Kidney tubule cell (primary cell): Measurements from ENCODE around the gene FIP1L1.
"Not testable (repeated sequence)": the region's sequence is repeated elsewhere in the genome, so short reads cannot be mapped to it uniquely, and the experiment has no call there.

Experiments used
- DNase-seq: peaks from one replicate; pipeline ENCODE4 v3.0.0-alpha.2; 2018; ENCODE audit warnings: low spot score

The FIP1L1 gene, protein sequence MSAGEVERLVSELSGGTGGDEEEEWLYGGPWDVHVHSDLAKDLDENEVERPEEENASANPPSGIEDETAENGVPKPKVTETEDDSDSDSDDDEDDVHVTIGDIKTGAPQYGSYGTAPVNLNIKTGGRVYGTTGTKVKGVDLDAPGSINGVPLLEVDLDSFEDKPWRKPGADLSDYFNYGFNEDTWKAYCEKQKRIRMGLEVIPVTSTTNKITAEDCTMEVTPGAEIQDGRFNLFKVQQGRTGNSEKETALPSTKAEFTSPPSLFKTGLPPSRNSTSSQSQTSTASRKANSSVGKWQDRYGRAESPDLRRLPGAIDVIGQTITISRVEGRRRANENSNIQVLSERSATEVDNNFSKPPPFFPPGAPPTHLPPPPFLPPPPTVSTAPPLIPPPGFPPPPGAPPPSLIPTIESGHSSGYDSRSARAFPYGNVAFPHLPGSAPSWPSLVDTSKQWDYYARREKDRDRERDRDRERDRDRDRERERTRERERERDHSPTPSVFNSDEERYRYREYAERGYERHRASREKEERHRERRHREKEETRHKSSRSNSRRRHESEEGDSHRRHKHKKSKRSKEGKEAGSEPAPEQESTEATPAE

DNA sequence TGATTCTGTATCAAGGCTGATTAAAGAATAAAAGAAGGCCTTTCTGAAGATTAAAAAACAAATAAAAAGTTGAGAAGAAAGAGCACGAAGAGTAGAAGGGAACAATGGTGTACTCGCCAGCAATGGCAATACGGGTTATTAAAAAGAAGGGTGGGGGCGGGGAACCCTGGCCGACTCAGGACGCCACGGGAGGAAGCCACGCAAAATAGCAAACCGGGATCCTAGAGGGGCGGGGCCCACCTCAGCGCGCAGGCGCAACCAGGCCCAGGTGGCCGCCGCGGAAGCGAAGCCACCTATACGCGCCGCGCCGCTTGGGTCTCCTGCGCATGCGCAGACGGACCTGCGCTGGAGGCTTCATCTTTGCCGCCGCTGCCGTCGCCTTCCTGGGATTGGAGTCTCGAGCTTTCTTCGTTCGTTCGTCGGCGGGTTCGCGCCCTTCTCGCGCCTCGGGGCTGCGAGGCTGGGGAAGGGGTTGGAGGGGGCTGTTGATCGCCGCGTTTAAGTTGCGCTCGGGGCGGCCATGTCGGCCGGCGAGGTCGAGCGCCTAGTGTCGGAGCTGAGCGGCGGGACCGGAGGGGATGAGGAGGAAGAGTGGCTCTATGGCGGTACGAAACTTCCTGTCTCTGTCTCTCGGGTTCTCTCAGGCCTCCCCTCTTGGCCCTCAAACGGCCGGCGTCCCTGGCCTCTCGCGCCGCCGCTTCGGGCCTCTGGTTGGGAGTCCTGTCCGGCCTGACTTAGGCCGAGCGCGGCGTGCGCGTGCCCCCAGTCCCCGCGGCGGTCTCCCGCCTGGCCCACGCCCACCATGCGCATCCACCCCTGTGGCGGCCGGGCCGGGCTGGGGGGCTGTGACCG, at the start of gene FIP1L1:
Gene FIP1L1, plus strand, starts transcription at position 323 of the 852 bp plus-strand sequence. Its CDS starts 198 bp downstream, at position 521.
- DNase-seq: peak; percentile 95

DNA sequence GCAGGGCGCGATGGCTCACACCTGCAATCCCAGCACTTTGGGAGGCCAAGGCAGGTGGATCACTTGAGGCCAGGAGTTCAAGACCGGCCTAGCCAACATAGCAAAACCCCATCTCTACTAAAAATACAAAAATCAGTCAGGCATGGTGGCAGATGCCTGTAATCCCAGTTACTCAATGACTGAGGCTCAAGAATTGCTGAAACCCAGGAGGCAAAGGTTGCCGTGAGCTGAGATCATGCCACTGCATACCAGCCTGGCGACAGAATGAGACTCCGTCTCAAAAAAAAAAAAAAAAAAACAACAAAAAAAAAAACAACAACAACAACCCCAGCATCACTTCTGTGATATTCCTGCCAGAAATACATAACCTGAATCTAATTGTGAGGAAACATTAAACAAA, 42.5 kb upstream of the FIP1L1 start:
- peak; percentile 60 for DNase-seq

DNA sequence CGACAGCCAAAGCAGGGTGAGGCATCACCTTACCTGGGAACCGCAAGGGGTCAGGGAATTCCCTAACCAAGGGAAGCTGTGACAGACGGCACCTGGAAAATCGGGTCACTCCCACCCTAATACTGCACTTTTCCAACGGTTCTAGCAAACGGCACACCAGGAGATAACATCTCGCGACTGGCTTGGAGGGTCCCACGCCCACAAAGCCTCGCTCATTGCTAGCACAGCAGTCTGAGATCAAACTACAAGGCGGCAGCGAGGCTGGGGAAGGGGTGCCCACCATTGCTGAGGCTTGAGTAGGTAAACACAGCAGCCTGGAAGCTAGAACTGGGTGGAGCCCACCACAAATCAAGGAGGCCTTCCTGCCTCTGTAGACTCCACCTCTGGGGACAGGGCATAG, 37.3 kb upstream of the FIP1L1 start:
- not testable (repeated sequence) for DNase-seq

DNA sequence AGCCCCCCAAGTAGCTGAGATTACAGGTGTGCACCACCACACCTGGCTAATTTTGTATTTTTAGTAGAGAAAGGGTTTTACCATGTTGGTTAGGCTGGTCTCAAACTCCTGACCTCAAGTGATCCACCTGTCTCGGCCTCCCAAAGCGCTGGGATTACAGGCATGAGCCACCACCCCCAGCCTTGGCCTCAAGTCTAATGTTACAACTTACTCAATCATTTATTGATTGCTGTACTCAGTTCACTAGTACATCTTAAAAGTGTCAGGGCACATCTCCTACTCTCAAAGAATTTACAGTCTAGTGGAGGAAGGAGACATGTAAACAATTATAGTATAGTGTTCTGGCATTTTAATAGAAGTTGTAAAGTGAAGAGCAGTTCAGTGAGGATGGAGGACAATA, 31.0 kb upstream of the FIP1L1 start:
- DNase-seq: not testable (repeated sequence)

DNA sequence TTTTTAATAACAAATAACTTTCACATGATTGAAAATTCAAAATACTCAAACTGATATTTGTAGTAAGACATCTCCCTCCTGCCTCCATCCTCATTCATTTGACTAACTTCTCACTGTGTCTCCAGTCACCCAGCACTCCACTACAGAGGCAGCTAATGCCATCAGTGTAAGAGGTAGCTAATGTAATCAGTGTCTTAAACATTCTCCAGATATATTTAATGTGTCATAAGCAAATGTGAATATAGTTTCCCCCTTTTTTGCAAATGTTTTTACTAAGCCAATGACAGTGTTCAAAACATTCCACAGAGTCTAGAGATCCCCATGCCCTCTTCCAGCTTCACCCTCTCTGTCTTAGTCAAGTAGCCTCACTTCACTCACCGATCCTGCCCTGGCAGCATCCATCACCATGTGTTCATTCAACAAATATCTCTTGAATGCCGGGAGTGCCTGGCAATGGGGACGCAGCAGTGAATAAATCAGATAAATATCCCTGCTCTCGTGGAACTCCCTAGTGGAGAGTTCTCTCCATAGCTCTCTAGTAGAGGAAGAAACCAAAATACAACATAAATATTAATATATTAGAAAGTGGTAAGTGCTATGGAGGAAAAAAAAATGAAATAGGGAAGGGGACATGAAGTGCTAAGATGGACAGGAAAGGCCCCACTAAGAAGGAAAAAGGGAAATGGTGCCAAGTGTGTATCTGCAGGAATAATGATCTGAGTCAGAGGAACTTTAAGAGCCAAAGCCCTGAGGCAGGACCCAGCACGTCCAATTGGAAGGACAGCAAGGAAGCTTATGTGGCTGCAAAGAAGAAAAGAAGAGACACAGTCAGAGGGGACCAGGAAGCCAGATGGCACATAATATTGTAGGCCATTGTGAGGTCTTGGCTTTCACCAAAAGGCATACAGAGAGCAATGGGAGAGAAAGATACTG, 30.3 kb upstream of the FIP1L1 start:
- DNase-seq: peak; percentile 17

DNA sequence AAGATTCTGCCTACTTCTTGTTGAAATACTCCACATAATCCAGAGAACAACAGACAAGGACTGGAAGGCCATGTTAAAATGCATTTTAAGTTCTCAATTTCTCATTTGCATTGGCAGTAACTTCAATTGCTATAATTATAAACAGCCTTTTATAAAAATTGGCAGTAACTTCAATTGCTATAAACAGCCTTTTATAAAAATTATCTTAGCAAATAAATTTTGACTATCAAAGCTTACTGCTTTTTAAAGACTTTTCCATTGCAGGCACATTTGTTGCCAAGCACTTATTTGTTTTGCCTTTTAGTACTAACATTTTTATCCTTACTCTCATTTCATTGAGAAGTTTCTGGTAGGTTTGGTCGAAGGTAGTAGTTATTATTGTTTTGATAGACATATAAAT, 29.4 kb upstream of the FIP1L1 start:
- no peak for DNase-seq

DNA sequence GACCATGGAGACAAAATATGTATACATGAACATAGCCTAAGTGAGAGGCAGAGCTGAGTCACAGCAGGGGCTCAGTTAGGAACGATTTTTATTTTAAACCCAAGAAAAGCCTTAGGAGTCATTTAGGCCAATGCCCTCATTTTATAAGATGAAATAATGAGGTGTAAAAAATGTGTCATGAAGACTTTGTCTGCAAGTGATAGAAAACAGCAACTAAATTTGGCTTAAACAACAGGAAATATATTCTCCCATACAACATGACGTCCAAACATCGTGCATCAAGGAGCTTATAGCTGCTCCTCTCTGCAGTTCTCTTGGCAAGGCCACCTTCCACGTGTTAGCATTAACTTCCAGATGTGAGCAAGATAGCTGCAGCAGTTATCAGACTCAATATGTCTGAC, 28.4 kb upstream of the FIP1L1 start:
- DNase-seq: no peak

DNA sequence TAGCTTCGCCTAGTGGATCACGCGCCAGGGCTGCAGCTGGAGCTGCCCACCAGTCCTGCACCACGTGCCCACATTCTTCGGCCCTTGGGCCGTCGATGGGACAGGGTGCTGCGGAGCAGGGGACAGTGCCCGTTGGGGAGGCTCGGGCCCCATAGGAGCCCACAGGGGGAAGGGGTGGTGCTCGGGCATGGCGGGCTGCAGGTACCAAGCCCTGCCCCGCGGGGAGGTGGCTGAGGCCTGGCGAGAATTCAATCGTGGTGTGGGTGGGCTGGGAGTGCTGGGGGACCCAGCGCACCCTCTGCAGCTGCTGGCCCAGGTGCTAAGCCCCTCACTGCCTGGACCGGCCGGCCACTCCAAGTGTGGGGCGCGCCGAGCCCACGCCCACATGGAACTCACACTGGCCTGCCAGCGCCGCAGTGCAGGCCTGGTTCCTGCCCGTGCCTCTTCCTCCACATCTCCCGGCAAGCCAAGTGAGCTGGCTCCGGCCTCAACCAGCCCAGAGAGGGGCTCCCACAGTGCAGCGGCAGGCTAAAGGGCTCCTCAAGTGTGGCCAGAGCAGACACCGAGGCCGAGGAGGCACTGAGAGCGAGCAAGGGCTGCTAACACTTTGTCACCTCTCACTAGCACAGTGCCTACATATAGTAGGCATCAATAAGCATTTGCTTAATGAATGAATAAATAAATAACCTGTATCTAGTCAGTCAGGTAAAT, 23.3 kb upstream of the FIP1L1 start:
- no peak for DNase-seq

DNA sequence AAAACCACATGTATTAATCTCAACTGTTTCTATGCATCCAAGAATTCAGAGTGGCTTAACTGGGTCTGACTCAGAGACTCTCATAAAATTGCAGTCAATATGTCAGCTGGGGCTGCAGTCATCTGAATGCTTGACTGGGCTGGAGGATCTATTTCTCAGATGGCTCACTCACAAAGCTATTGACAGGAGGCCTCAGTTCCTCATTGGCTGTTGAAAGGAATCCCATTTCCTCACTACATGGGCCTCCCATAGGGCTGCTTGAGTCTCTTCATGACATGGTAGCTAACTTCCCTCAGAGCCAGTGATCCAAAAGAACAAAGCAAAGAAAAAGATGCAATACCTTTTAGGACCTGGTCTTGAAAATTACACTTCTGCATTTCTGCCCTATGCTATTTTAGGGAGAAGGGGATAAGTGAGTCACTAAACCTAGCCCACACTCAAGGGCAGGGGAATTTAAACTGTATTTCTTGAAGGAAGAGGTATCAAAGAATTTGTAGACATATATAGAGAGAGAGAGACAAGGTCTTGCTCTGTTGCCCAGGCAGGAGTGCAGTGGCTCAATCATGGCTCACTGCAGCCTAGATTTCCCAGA, 21.4 kb upstream of the FIP1L1 start:
- DNase-seq: peak; percentile 57

DNA sequence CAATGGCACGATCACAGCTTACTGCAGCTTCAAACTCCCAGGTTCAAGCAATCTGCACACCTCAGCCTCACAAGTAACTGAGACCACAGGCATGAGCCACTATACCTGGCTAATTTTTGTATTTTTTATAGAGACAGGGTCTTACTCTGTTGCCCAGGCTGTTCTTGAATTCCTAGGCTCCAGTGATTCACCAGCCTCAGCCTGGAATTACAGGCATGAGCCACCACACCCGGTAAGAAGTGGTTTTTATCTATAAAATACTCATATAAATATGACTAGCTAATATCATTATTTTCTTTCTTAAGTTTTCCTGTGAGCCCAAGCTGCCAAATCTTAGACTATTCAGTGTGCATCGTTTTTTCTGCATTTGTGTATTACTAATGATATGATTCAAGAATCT, 16.0 kb upstream of the FIP1L1 start:
- no peak for DNase-seq

DNA sequence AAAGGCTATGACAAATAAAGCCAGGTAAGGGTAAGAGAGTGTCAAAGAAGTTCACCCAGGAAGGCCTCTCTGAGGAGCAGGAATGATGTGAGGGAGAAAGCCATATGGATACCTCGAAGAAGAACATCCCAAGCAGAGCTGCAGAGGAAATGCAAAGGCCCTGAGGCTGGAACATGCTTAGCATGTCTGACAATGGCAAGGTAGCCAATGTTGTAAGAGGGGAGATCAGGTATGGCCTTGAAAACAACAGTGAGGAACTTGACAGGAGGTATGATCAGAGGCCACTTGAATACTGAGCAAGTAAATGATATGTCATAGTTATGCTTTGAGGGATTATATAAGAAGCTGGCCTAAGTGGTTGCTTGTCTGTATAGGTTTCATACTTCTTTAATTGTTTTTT, 15.3 kb upstream of the FIP1L1 start:
- DNase-seq: no peak

DNA sequence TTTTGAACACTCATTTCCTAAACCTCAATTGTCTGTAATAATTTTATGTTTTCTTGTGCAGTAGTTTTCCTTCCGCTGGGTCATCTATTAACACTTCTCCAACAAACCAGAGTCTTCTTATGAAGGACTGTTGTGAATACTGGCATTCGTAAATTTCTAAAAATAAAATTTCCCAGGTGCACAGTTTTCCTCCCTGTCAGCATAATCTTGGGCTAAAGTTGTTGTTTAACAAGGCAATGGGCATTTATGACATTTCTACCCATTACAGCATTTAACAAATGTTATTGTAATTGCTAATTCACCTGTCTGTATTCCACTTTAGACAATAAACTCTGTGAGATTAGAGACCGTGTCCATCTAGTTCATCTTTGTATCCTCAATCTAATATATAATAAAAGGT, 12.8 kb upstream of the FIP1L1 start:
- DNase-seq: no peak

DNA sequence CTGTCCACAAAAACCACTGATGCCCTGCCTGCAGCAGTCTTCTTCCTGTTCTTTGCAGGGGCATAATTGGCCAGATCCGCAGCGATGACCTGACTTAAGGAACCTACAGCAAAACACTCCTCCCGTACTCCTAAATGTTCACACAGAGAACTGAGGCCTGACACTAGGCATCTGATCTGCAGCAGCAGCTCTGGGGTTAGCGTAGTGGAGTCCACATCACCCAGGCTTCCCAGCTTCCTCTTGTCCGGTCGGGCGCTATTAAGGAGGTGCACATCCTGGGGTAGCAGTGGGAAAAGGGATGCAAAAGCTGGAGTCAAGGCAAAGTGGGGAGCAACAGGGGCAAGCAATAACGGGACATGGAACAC, 12.3 kb upstream of the FIP1L1 start:
- DNase-seq: peak; percentile 30

DNA sequence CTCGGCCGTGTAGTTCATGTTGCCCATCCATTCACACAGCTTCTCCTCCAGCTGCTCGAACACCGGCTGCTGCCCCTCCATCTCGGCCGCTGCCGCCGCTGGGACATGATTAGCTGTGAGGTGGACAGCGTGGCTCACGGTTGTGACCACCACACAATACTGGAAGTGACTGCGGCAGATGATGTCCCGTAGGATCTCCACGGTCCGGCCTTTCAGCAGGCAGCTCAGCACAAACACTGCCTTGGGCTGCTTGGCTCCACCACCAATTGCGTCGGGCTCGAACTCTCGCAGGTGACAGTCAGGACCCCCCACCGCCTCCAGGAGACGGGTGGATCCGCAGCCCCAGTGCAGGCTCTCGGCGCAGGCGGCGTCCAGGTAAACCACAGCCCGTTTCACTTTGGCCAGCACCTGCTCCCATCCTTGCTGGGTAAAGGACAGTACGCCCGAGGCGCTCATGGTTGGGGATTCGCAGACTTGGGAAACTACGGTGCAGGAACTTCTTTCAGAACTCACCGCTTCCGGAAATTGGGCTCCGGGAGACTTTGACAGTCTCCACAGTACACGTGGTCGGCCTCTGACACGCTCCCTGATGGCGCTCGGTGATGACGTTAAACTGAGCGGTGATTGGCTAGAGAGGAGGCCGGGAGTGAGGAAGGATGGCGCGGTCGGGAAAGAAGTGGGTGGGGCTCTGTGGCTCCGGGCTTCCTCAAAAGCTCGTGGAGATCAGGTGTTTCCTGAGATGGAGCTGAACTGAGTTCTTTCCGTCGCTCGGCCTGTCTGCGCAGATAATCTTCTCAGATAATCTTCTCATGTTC, 11.7 kb upstream of the FIP1L1 start, which contains the start of gene SCFD2:
Gene SCFD2, minus strand, starts transcription at position 576 of the 815 bp plus-strand sequence.
- peak; percentile 96 for DNase-seq

DNA sequence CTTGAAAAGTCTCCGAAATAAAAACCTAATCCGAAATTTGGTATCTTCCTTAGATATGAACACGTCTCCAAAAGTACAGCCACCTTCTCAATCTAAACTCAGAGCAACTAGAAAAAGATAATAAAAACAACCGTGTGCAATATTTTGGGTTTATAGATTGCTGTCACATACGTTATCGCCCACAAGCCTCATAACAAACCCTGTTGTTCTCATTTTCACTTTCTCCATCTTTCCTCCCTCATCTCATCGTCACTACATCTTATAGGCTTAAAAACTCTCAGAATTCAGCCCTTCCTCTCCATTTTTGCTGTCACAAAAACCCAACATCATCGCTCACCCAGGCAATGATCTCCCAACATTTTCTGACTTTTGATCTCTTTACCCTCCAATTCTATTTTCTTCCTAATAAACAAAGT, 11.1 kb upstream of the FIP1L1 start:
- DNase-seq: no peak

DNA sequence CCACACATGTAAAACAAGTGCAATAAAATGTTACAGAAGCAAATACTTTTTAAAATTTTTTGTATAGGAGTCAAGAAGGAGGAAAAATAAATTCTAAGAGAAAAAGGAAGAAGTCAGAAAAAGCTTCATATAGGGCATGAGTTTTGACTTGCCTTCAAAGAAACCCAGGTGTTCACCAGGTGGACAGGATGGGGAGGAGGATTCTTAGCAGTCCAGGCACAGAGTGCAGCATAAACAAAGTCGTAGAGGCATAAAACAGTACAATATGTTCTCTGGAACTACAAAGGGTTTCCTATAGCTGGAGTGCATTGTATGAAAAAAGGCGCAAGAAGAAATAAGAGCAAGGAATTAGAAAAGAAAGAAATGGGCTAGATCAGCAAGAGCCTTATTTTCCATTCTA, 9.7 kb upstream of the FIP1L1 start:
- DNase-seq: no peak

DNA sequence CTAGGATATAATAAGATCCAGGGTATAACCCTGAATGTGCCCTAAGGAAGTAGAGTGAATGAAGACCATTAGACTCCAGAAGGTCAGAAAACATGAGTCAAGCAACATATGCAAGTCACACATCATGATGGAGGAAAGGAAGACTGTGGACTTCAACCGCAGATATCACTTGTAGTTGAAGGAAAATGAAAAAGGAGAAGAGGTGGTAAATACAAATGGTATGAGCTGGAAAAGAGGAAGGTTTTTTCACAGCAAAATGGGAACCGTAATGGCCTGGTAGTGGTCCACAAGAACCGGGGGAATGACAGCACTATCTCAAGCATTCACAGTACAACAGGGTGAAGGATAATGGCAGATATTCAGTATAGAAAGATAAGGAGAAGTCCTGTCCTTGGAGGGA, 6.4 kb upstream of the FIP1L1 start:
- no peak for DNase-seq

DNA sequence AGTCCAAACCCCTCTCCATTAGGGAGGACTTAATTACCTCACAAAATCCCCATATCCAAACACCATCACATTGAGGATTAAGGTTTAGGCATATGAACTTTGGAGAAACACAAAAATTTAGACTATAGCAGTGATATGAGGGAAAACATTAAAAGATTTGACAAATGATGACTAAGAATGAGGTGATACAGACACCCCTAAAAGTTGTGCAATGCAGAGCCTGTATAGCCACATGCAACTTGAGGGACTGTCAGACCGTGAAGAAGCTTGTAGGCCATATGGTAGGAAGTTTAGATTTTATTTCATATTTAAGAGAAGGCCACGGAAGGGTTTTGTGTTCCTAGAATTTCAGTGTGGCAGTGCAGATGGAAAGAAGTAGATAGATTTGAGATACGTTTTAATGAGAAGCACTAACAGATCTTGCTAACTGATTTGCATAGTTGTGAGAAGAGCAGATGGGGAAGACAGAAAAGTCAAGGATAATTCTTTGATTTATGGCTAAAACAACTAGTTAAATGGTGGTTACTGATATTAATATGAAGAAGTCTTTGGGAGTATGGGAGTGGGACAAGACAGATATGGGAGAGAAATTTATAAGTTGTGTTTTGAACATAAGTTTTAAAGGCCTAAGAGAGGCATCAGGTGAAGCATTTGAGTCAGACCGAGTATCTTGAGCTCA, 5.5 kb upstream of the FIP1L1 start:
- DNase-seq: no peak

DNA sequence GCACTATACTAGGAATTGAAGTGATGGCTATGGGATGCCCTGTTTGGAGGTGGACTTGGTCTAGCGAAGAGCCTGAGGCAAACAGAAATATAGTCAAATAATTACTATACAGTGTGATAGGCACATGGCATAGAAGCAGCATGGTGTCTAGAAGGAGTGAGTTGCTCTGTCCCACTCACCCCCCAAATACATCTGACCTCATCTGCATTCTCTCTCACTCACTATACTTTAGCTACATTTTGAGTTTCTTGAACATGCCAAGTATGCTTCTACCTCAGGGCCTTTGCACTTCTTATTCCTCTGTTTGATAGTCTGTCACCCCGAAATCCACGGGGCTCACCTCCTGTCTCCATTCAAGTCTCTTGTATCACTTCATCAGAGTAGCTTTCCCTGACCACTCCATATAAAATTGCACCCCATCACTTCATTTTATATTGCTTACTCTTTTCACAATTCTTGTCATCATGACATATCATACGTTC, 2.6 kb upstream of the FIP1L1 start:
- DNase-seq: no peak
